Calu3 (cell line): ENCODE results near the gene BRD3OS. TPM values are rescaled to one million over a fixed set of nuclear protein-coding genes. Genes with fewer than 3 reads are reported as not detected.
"Not testable (repeated sequence)": the region's sequence is repeated elsewhere in the genome, so short reads cannot be mapped to it uniquely, and the experiment has no call there.

ENCODE experiments used
- BruUV-seq: library from RNA; stranded (reverse); fragments of 400-500 nt; replicated peaks from 2 replicates; lab custom pipeline; 2021; lab: Mats Ljungman, UMichigan
- CTCF ChIA-PET: fragments of 300-600 bp; sonication (Branson Sonifier 250); formaldehyde crosslinking; loops from one replicate; lab custom pipeline; 2022; ENCODE audit warnings: antibody characterized with exemption; lab: Charles Lee
- DNase-seq: peaks from one replicate; pipeline ENCODE4 v3.0.0; 2022
- H3K27ac Mint-ChIP-seq: one replicate; pipeline ENCODE4 v1.8.0; 2022; ENCODE audit warnings: mixed read lengths; ENCODE audit not compliant: unreplicated experiment
- H3K27me3 Mint-ChIP-seq: one replicate; pipeline ENCODE4 v1.8.0; 2022; ENCODE audit warnings: mixed read lengths; ENCODE audit not compliant: unreplicated experiment
- H3K36me3 Mint-ChIP-seq: one replicate; pipeline ENCODE4 v1.8.0; 2022; ENCODE audit warnings: mild to moderate bottlenecking, moderate library complexity, mixed read lengths; ENCODE audit not compliant: insufficient read depth, unreplicated experiment
- H3K4me1 Mint-ChIP-seq: one replicate; pipeline ENCODE4 v1.8.0; 2022; ENCODE audit warnings: mild to moderate bottlenecking, low read depth, mixed read lengths; ENCODE audit not compliant: unreplicated experiment
- H3K4me3 Mint-ChIP-seq: one replicate; pipeline ENCODE4 v1.8.0; 2022; ENCODE audit warnings: mild to moderate bottlenecking, low read depth, moderate library complexity, mixed read lengths; ENCODE audit not compliant: unreplicated experiment
- H3K9me3 Mint-ChIP-seq: one replicate; pipeline ENCODE4 v1.8.0; 2022; ENCODE audit warnings: low read depth, mixed read lengths; ENCODE audit not compliant: unreplicated experiment
- intact Hi-C: fragments of 100-400 bp; cut with micrococcal nuclease; formaldehyde crosslinking; loops from one replicate; pipeline ENCODE4 v1.10.0; 2022; ENCODE audit not compliant: unreplicated experiment
- total RNA-seq: library from RNA; stranded (reverse); gene quantifications from 2 replicates; pipeline ENCODE4 v1.2.3, GENCODE V29; 2022
- TF ChIP-seq, protein P1 (sequence below): fragments of 200-600 bp; IDR thresholded peaks from one replicate; pipeline ENCODE4 v1.8.0; 2022; ENCODE audit warnings: antibody characterized with exemption; ENCODE audit not compliant: unreplicated experiment

The BRD3OS gene
- total RNA-seq, 1 experiment from 2014 or later, result 10.5 TPM

DNA sequence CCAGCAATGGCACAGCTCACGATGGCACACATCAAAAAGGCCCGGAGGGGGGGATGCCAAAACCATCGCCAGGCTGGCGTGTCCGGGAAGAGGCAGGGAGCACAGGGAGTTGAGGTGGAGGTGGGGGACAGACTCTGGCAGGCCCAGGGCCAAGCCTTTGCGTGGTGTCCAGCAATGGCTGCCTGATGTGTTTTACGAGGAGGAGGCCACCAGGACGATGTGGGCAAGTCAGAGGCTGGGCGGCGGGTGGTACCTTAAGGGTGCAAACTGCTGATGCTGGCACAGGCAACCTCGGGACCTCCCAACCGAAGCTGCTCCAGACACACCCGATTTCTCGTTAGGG, 37.9 kb upstream of the BRD3OS start:
- CTCF ChIA-PET, result interaction anchor here (0.6 kb wide), 1 partner anchor 92 kb away, joined by 3 read pairs; no protein-coding TSS in a partner anchor
- H3K4me3 Mint-ChIP-seq, result no peak overlapping the region
- no peak overlapping the region for H3K27ac Mint-ChIP-seq
- intact Hi-C loops, result no loop called here
- no TSS peak for BruUV-seq
- no peaks in the 10 kb centered on the region for H3K9me3 Mint-ChIP-seq
- H3K4me1 Mint-ChIP-seq, result peaks cover 22% of the 10 kb centered on the region
- H3K36me3 Mint-ChIP-seq, result peaks cover 32% of the 10 kb centered on the region
- DNase-seq, result no peak
- TF ChIP-seq, protein P1, sequence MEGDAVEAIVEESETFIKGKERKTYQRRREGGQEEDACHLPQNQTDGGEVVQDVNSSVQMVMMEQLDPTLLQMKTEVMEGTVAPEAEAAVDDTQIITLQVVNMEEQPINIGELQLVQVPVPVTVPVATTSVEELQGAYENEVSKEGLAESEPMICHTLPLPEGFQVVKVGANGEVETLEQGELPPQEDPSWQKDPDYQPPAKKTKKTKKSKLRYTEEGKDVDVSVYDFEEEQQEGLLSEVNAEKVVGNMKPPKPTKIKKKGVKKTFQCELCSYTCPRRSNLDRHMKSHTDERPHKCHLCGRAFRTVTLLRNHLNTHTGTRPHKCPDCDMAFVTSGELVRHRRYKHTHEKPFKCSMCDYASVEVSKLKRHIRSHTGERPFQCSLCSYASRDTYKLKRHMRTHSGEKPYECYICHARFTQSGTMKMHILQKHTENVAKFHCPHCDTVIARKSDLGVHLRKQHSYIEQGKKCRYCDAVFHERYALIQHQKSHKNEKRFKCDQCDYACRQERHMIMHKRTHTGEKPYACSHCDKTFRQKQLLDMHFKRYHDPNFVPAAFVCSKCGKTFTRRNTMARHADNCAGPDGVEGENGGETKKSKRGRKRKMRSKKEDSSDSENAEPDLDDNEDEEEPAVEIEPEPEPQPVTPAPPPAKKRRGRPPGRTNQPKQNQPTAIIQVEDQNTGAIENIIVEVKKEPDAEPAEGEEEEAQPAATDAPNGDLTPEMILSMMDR, result no peak
- H3K27me3 Mint-ChIP-seq, result no peaks in the 10 kb centered on the region

GRCh38 chr9:133987946-133988665, 37.2 kb upstream of the BRD3OS start:
- TF ChIP-seq, protein P1, result no peak
- intact Hi-C loops, result no loop called here
- BruUV-seq, result no TSS peak
- H3K27ac Mint-ChIP-seq, result no peak overlapping the region
- no peaks in the 10 kb centered on the region for H3K9me3 Mint-ChIP-seq
- no peaks in the 10 kb centered on the region for H3K27me3 Mint-ChIP-seq
- CTCF ChIA-PET, result no interaction called here
- H3K36me3 Mint-ChIP-seq, result peaks cover 36% of the 10 kb centered on the region
- peaks cover 22% of the 10 kb centered on the region for H3K4me1 Mint-ChIP-seq
- H3K4me3 Mint-ChIP-seq, result no peak overlapping the region
- no peak for DNase-seq

DNA sequence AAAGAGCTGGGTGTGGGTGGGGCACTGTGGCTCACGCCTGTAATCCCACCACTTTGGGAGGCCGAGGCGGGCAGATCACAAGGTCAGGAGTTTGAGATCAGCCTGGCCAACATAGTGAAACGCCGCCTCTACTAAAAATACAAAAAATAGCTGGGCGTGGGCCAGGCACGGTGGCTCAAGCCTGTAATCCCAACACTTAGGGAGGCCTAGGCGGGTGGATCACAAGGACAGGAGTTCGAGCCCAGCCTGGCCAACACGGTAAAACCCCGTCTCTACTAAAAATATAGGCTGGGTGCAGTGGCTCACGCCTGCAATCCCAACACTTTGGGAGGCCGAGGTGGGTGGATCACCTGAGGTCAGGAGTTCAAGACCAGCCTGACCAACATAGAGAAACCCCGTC, 36.5 kb upstream of the BRD3OS start:
- DNase-seq, H3K27ac Mint-ChIP-seq, H3K27me3 Mint-ChIP-seq, BruUV-seq, H3K9me3 Mint-ChIP-seq, H3K4me3 Mint-ChIP-seq, intact Hi-C loops: not testable (repeated sequence)
- Mint-ChIP-seq H3K36me3 (peaks cover 37% of the 10 kb centered on the region), H3K4me1 (peaks cover 22% of the 10 kb centered on the region)
- CTCF ChIA-PET, result interaction anchor here (0.7 kb wide), 1 partner anchor 18 kb away, joined by 7 read pairs; no protein-coding TSS in a partner anchor

- BruUV-seq, result no TSS peak
- Mint-ChIP-seq H3K9me3 (no peaks in the 10 kb centered on the region), H3K36me3 (peaks cover 47% of the 10 kb centered on the region), H3K4me3 (peak overlapping the region; percentile 86), H3K27me3 (no peaks in the 10 kb centered on the region), H3K4me1 (peaks cover 24% of the 10 kb centered on the region), H3K27ac (no peak overlapping the region)
- intact Hi-C loops, result loop anchor here (10.0 kb wide), 1 partner anchor 115 kb away; no protein-coding TSS in a partner anchor
- CTCF ChIA-PET, result interaction anchor here (1.3 kb wide), 1 partner anchor 9 kb away, joined by 3 read pairs; no protein-coding TSS in a partner anchor
- TF ChIP-seq, protein P1, result no peak
- no peak for DNase-seq
Measured at GRCh38 chr9:133989625-133990365, 35.5 kb upstream of the BRD3OS start.
